H9 (cell line): ENCODE measurements around the gene R3HCC1L. TPM values are rescaled to one million over a fixed set of nuclear protein-coding genes. Genes with fewer than 3 reads are reported as not detected.

ENCODE experiments used
- DNase-seq: peaks from one replicate; pipeline ENCODE4 v3.0.0-alpha.2; 2017
- H2AFZ ChIP-seq: one replicate; pipeline ENCODE4 v1.6.1; 2013; ENCODE audit warnings: mild to moderate bottlenecking, low read length, control low read depth, moderate library complexity
- H2AK5ac ChIP-seq: 2 replicates; pipeline ENCODE4 v1.6.1; 2013; ENCODE audit warnings: low read length, control low read depth, mixed read lengths; ENCODE audit not compliant: insufficient read length
- H2BK120ac ChIP-seq: one replicate; pipeline ENCODE4 v1.6.1; 2013; ENCODE audit warnings: low read depth, mild to moderate bottlenecking, low read length, control low read depth, inconsistent platforms; ENCODE audit not compliant: poor library complexity, severe bottlenecking
- H2BK12ac ChIP-seq: 2 replicates; pipeline ENCODE4 v1.6.1; 2013; ENCODE audit warnings: low read length, control low read depth, mixed read lengths, low read depth; ENCODE audit not compliant: insufficient read length
- H2BK15ac ChIP-seq: 2 replicates; pipeline ENCODE4 v1.6.1; 2013; ENCODE audit warnings: low read depth, low read length, control low read depth
- H2BK20ac ChIP-seq: one replicate; pipeline ENCODE4 v1.6.1; 2013; ENCODE audit warnings: low read depth, mild to moderate bottlenecking, low read length, control low read depth, inconsistent platforms; ENCODE audit not compliant: poor library complexity, severe bottlenecking
- H2BK5ac ChIP-seq: 2 replicates; pipeline ENCODE4 v1.6.1; 2013; ENCODE audit warnings: low read length, control low read depth, mixed read lengths; ENCODE audit not compliant: insufficient read length
- H3K14ac ChIP-seq: 2 replicates; pipeline ENCODE4 v1.6.1; 2013; ENCODE audit warnings: low read length, control low read depth; ENCODE audit not compliant: insufficient read depth
- H3K18ac ChIP-seq: 2 replicates; pipeline ENCODE4 v1.6.1; 2013; ENCODE audit warnings: low read depth, mild to moderate bottlenecking, mixed read lengths, low read length, control low read depth; ENCODE audit not compliant: insufficient read length
- H3K23ac ChIP-seq: 2 replicates; pipeline ENCODE4 v1.6.1; 2013; ENCODE audit warnings: low read length, control low read depth, mixed read lengths, low read depth; ENCODE audit not compliant: insufficient read length
- H3K23me2 ChIP-seq: 2 replicates; pipeline ENCODE4 v1.6.1; 2013; ENCODE audit warnings: low read depth, mild to moderate bottlenecking, mixed read lengths, low read length, control low read depth; ENCODE audit not compliant: insufficient read length, poor library complexity, severe bottlenecking
- H3K27ac ChIP-seq: 2 replicates; pipeline ENCODE4 v1.5.1; 2013; ENCODE audit warnings: low read length, control low read depth, mixed read lengths, low read depth; ENCODE audit not compliant: insufficient read length
- H3K27me3 ChIP-seq: 2 replicates; pipeline ENCODE4 v1.6.1; 2013; ENCODE audit warnings: low read length, control low read depth, inconsistent platforms; ENCODE audit not compliant: insufficient read depth
- H3K4ac ChIP-seq: 2 replicates; pipeline ENCODE4 v1.6.1; 2013; ENCODE audit warnings: low read depth, mild to moderate bottlenecking, control low read depth, inconsistent platforms, low read length, moderate library complexity
- H3K4me1 ChIP-seq: 2 replicates; pipeline ENCODE4 v1.6.1; 2013; ENCODE audit warnings: low read length, control low read depth, inconsistent platforms; ENCODE audit not compliant: insufficient read depth
- H3K4me2 ChIP-seq: 2 replicates; pipeline ENCODE4 v1.6.1; 2013; ENCODE audit warnings: low read length, control low read depth, mixed read lengths; ENCODE audit not compliant: insufficient read length, insufficient read depth
- H3K56ac ChIP-seq: 2 replicates; pipeline ENCODE4 v1.6.1; 2013; ENCODE audit warnings: low read depth, mild to moderate bottlenecking, mixed read lengths, low read length, control low read depth; ENCODE audit not compliant: insufficient read length
- H3K79me1 ChIP-seq: 2 replicates; pipeline ENCODE4 v1.6.1; 2013; ENCODE audit warnings: low read depth, mild to moderate bottlenecking, moderate library complexity, low read length, control low read depth, inconsistent platforms; ENCODE audit not compliant: insufficient read depth, poor library complexity, severe bottlenecking
- H3K79me2 ChIP-seq: 2 replicates; pipeline ENCODE4 v1.6.1; 2013; ENCODE audit warnings: low read length, control low read depth, inconsistent platforms; ENCODE audit not compliant: insufficient read depth
- H3K9ac ChIP-seq: 2 replicates; pipeline ENCODE4 v1.6.1; 2013; ENCODE audit warnings: low read length, control low read depth, mixed read lengths; ENCODE audit not compliant: insufficient read length; ENCODE audit errors: extremely low read depth
- H3K9me3 ChIP-seq: one replicate; pipeline ENCODE4 v1.6.1; 2013; ENCODE audit warnings: low read depth, low read length, inconsistent platforms; ENCODE audit not compliant: control insufficient read depth
- H3T11ph ChIP-seq: one replicate; pipeline ENCODE4 v1.6.1; 2013; ENCODE audit warnings: mild to moderate bottlenecking, low read length, control low read depth, inconsistent platforms
- H4K20me1 ChIP-seq: one replicate; pipeline ENCODE4 v1.6.1; 2013; ENCODE audit not compliant: control insufficient read depth, insufficient read length, insufficient read depth
- H4K5ac ChIP-seq: 2 replicates; pipeline ENCODE4 v1.6.1; 2013; ENCODE audit warnings: low read depth, mild to moderate bottlenecking, mixed read lengths, low read length, control low read depth; ENCODE audit not compliant: insufficient read length
- H4K8ac ChIP-seq: replicated peaks from 2 replicates; pipeline ENCODE4 v1.6.1; 2013; ENCODE audit warnings: low read length, control low read depth, mixed read lengths, low read depth; ENCODE audit not compliant: insufficient read length
- H4K91ac ChIP-seq: 2 replicates; pipeline ENCODE4 v1.6.1; 2013; ENCODE audit warnings: low read depth, mild to moderate bottlenecking, moderate library complexity, mixed read lengths, low read length, control low read depth; ENCODE audit not compliant: insufficient read length
- H3K27ac Mint-ChIP-seq, 3 experiments: 2 replicates in 2 of 3; 3 replicates in 1 of 3; pipeline ENCODE4 v1.8.0; 2020 to 2021; ENCODE audit warnings: mixed read lengths in 3 of 3, mild to moderate bottlenecking in 1 of 3, moderate library complexity in 1 of 3
- H3K27me3 Mint-ChIP-seq: 2 replicates; pipeline ENCODE4 v1.8.0; 2021; ENCODE audit warnings: low read depth, mild to moderate bottlenecking, moderate library complexity, mixed read lengths
- H3K36me3 Mint-ChIP-seq, 3 experiments: 2 replicates in 2 of 3; 3 replicates in 1 of 3; pipeline ENCODE4 v1.8.0; 2020 to 2021; ENCODE audit warnings: low read depth in 3 of 3, mixed read lengths in 3 of 3; ENCODE audit not compliant: insufficient read depth in 1 of 3
- H3K4me1 Mint-ChIP-seq, 2 experiments: 2 replicates each; pipeline ENCODE4 v1.8.0; 2020; ENCODE audit warnings: mixed read lengths in 2 of 2
- H3K4me3 Mint-ChIP-seq, 2 experiments: 2 replicates in 1 of 2; 3 replicates in 1 of 2; pipeline ENCODE4 v1.8.0; 2020 to 2021; ENCODE audit warnings: mild to moderate bottlenecking in 2 of 2, mixed read lengths in 2 of 2, moderate library complexity in 1 of 2
- H3K9me3 Mint-ChIP-seq, 2 experiments: 2 replicates in 1 of 2; 3 replicates in 1 of 2; pipeline ENCODE4 v1.8.0; 2020; ENCODE audit warnings: mild to moderate bottlenecking in 2 of 2, mixed read lengths in 2 of 2, moderate library complexity in 1 of 2
- WGBS: extraction: QIAGEN DNeasy Blood & Tissue Kit; methylation state at CpG from one replicate; pipeline ENCODE4 v1.1.7; 2013; ENCODE audit warnings: missing lambda C conversion rate, low lambda C conversion rate, mixed read lengths; ENCODE audit not compliant: insufficient read length; ENCODE audit errors: extremely low coverage; 5-methylcytosine and 5-hydroxymethylcytosine counted together
- total RNA-seq: library from RNA; stranded (reverse); gene quantifications from 2 replicates; pipeline ENCODE4 v1.2.1, GENCODE V29; 2021
- TF ChIP-seq, protein P1 (sequence below): fragments of 200-600 bp; sonication (generic); conservative IDR thresholded peaks from 3 replicates; pipeline ENCODE4 v1.8.0; 2021; ENCODE audit warnings: antibody characterized with exemption, mild to moderate bottlenecking

R3HCC1L gene
- total RNA-seq, 1 experiment from 2014 or later, result 18.5 TPM

DNA sequence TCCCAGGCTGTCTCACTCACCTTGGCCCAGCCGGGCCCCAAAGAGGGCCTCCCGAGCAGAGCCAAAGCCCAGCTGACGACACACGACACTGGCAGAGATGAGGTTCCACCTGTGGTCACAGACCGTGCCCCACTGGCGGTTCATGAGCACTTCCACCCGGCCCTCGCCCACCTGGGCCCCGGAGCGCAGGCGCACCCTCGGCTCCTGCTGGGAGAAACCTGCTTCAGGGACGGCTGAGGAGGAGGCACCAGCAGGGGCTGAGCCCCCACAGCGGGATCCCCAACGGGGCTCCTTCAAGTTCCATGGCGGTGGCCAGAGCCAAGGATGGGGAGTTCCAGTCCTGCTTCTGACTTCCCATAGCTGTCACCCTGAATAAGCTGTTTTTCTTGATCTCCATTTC, 123.5 kb downstream of the R3HCC1L start:
- Histone ChIP-seq H3K79me1 (no peaks in the 10 kb centered on the region), H3K18ac (no peak overlapping the region), H3K23ac (no peak overlapping the region), H4K91ac (no peak overlapping the region), H3K14ac (no peak overlapping the region; the same call in 1 of the 2 replicates), H4K20me1 (no peaks in the 10 kb centered on the region), H3K4me1 (no peaks in the 10 kb centered on the region), H3K9me3 (no peaks in the 10 kb centered on the region), H4K8ac (no peak overlapping the region), H2BK20ac (no peak overlapping the region), H3K27ac (no peak overlapping the region), H4K5ac (no peak overlapping the region), H2AK5ac (no peak overlapping the region), H3K9ac (no peak overlapping the region), H2BK12ac (no peak overlapping the region), H3K56ac (no peak overlapping the region), H3K4ac (no peak overlapping the region), H3T11ph (no peak overlapping the region), H2BK15ac (no peak overlapping the region), H3K23me2 (no peaks in the 10 kb centered on the region), H2BK120ac (no peak overlapping the region), H3K79me2 (no peaks in the 10 kb centered on the region), H2BK5ac (no peak overlapping the region), H3K27me3 (no peaks in the 10 kb centered on the region), H2AFZ (no peak overlapping the region), H3K4me2 (no peak overlapping the region)
- no CpG with 5 or more reads among the region's 16 CpGs for WGBS
- Mint-ChIP-seq H3K36me3 (peaks cover 0 to 4% (median 0%) of the 10 kb centered on the region in 3 experiments; a peak in 1 of 7 replicates), H3K9me3 (no peaks in the 10 kb centered on the region), H3K27me3 (no peaks in the 10 kb centered on the region), H3K4me1 (no peaks in the 10 kb centered on the region), H3K27ac (no peak overlapping the region; a peak in 1 of 7 replicates), H3K4me3 (no peak overlapping the region)
- no peak for DNase-seq
- TF ChIP-seq, protein P1, sequence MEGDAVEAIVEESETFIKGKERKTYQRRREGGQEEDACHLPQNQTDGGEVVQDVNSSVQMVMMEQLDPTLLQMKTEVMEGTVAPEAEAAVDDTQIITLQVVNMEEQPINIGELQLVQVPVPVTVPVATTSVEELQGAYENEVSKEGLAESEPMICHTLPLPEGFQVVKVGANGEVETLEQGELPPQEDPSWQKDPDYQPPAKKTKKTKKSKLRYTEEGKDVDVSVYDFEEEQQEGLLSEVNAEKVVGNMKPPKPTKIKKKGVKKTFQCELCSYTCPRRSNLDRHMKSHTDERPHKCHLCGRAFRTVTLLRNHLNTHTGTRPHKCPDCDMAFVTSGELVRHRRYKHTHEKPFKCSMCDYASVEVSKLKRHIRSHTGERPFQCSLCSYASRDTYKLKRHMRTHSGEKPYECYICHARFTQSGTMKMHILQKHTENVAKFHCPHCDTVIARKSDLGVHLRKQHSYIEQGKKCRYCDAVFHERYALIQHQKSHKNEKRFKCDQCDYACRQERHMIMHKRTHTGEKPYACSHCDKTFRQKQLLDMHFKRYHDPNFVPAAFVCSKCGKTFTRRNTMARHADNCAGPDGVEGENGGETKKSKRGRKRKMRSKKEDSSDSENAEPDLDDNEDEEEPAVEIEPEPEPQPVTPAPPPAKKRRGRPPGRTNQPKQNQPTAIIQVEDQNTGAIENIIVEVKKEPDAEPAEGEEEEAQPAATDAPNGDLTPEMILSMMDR, result no peak
